ENCODE measurements around the gene PRKAR1A.

GRCh38 chr17:68565661-68566441 lies 53.6 kb downstream of the PRKAR1A start:
- TF ChIP-seq POLR2AphosphoS5 (IDR thresholded peaks at IDR 0.05) (no peak), POLR2A (IDR thresholded peaks at IDR 0.05) (no peak)

All from prostate gland (tissue), 1 donor.